H1 (cell line): ENCODE measurements around the gene MACROD2. TPM values are rescaled to one million over a fixed set of nuclear protein-coding genes. Genes with fewer than 3 reads are reported as not detected.

Source experiments
- CHD2 ChIP-seq: IDR thresholded peaks from 2 replicates; pipeline ENCODE4 v1.6.1; 2012; ENCODE audit warnings: low read length, improper control_type of control experiment
- CHD7 ChIP-seq: fragments of 300-600 bp; sonication (generic); IDR thresholded peaks from 2 replicates; pipeline ENCODE4 v1.7.1; 2012; ENCODE audit warnings: low read length, moderate library complexity, mild to moderate bottlenecking, inconsistent platforms; ENCODE audit not compliant: insufficient replicate concordance
- CREB1 ChIP-seq: IDR thresholded peaks from 2 replicates; pipeline ENCODE4 v1.6.1; 2012; ENCODE audit warnings: inconsistent platforms
- PHF8 ChIP-seq: fragments of 200-600 bp; sonication (generic); conservative IDR thresholded peaks from 2 replicates; pipeline ENCODE4 v1.7.1; 2012; ENCODE audit warnings: low read depth, mild to moderate bottlenecking, inconsistent platforms, low read length, moderate library complexity
- RAD21 ChIP-seq, 2 experiments: IDR thresholded peaks in 1 of 2; conservative IDR thresholded peaks in 1 of 2; 2 replicates each; pipeline ENCODE4 v1.6.1; 2011; ENCODE audit warnings: low read depth in 2 of 2, low read length in 2 of 2, improper control_type of control experiment in 1 of 2, inconsistent platforms in 1 of 2, mild to moderate bottlenecking in 1 of 2, moderate library complexity in 1 of 2
- RFX5 ChIP-seq: IDR thresholded peaks from 2 replicates; pipeline ENCODE4 v1.6.1; 2011; ENCODE audit warnings: low read depth, low read length, improper control_type of control experiment, borderline replicate concordance
- RXRA ChIP-seq: IDR thresholded peaks from 2 replicates; pipeline ENCODE4 v1.6.1; 2011; ENCODE audit warnings: low read depth, mild to moderate bottlenecking, low read length, moderate library complexity; ENCODE audit not compliant: insufficient read depth
- SP2 ChIP-seq: IDR thresholded peaks from 2 replicates; pipeline ENCODE4 v1.6.1; 2012; ENCODE audit warnings: mild to moderate bottlenecking, low read length, inconsistent platforms
- SRF ChIP-seq: IDR thresholded peaks from 2 replicates; pipeline ENCODE4 v1.6.1; 2011; ENCODE audit warnings: mild to moderate bottlenecking, low read depth, low read length, moderate library complexity
- TBP ChIP-seq: IDR thresholded peaks from 2 replicates; pipeline ENCODE4 v1.6.1; 2011; ENCODE audit warnings: low read depth, low read length, improper control_type of control experiment
- polyA plus RNA-seq, 7 experiments: library from polyadenylated mRNA; depleted of rRNA in 3 of 7; stranded (reverse) in 5 of 7; unstranded in 2 of 7; fragments of >200 nt in 5 of 7; fragments of 200-250 nt in 2 of 7; gene quantifications; 1 replicate in 5 of 7; 2 replicates in 1 of 7; 4 replicates in 1 of 7; pipeline versions ENCODE4 v1.2.1 to v1.2.3, GENCODE V29; 2011 to 2013; ENCODE audit warnings: missing spikeins in 2 of 7, mixed read lengths in 2 of 7
- total RNA-seq: library from RNA; stranded (reverse); fragmentation: NEBNext Ultra II Directional; extraction: Animal tissue kit (Norgen Biotek cat#: 25700); gene quantifications from 2 replicates; pipeline ENCODE4 v1.2.1, GENCODE V29; 2021
- TF ChIP-seq, protein P1 (sequence below): IDR thresholded peaks from 2 replicates; pipeline ENCODE4 v1.6.1; 2011; ENCODE audit warnings: low read length, improper control_type of control experiment

MACROD2 gene
- total and polyA plus RNA-seq, 2 of the 8 experiments (the other 6 are each of a cell fraction or from before 2014, with no cell fraction given): 0.70 to 3.9 TPM

DNA sequence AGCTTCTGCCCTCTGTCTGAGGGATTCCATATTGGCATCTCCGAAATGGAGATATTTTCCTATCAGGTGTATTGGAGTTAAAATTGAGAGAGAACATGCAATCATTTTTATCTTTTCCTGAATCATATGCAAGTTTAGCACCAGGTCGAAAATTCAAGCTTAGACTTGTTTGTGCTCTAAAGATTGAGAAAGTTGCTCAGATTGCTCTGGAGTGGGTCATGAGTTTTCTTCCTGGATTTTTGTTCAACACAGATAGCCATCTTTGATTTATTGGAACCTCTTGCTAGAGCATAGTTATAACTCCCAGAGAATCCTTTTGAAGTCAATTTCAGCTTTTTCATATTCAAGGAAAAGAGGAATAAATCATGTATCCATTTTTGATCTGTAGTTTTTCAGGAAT lies 715.6 kb downstream of the MACROD2 start (continued):
- TF ChIP-seq CHD7: no peak
- no peak for TF ChIP-seq TBP
- no peak for TF ChIP-seq SP2
- TF ChIP-seq, protein P1, sequence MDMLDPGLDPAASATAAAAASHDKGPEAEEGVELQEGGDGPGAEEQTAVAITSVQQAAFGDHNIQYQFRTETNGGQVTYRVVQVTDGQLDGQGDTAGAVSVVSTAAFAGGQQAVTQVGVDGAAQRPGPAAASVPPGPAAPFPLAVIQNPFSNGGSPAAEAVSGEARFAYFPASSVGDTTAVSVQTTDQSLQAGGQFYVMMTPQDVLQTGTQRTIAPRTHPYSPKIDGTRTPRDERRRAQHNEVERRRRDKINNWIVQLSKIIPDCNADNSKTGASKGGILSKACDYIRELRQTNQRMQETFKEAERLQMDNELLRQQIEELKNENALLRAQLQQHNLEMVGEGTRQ: no peak
- no peak for TF ChIP-seq RAD21 (IDR thresholded peaks at IDR 0.05 in 1 of 2, conservative IDR thresholded peaks at IDR 0.05 in 1 of 2; ENCODE audit: low read depth in 2 of 2, low read length in 2 of 2)
- no peak for TF ChIP-seq CHD2
- no peak for TF ChIP-seq RFX5
- TF ChIP-seq CREB1: no peak
- TF ChIP-seq PHF8: no peak
- no peak for TF ChIP-seq RXRA
- TF ChIP-seq SRF: no peak
